ENCODE measurements around the gene PAK1.

The PAK1 gene

GRCh38 chr11:77436506-77436905 lies 37.4 kb downstream of the PAK1 start:
- no peak for DNase-seq (ENCODE audit: low spot score)

- DNase-seq (ENCODE audit: low spot score), result no peak
Measured at GRCh38 chr11:77435972-77436371, 37.9 kb downstream of the PAK1 start.

- no peak for DNase-seq (ENCODE audit: low spot score)
Measured at GRCh38 chr11:77431813-77432212, 42.1 kb downstream of the PAK1 start.

DNA sequence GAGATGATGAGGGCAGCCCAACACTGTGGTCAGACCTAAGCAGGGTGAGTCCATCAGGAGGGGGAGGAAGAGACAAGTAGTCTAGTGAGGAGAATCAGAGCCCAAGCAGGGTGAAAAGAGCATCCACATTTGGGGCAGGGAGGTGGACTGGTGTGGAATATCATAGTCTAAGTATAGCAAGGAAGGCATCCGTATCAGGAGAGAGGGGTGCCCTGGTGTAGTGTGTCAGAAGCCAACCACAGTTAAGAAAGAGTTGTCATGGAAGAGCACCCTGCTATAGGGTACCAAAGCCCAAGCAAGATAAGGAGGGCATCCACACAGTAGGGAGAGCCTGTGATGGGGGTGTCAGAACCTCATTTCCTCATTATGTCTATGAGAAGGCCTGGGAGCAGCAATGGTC lies 45.3 kb downstream of the PAK1 start:
- no peak for DNase-seq (ENCODE audit: low spot score)

- DNase-seq (ENCODE audit: low spot score), result no peak
Measured at GRCh38 chr11:77425346-77425745, 48.5 kb downstream of the PAK1 start.

DNA sequence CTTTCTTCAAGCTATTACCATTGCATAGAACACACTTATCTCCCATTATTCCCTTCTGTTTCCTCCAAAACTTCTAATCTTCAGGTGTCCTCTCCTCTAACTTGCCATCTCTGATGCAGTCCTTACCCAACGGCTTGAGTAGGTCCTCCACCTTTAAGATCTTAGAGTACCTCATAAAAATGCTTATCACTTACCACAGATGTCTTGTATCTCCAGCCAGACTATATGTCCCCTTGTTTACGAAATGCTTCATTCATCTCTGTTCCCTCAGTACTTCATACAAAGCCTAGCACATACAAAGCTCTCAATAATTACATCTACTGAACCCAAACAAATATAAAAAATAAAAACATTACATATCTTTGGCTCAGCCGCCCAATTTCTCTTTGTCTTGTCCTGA lies 49.2 kb downstream of the PAK1 start:
- DNase-seq (ENCODE audit: low spot score), result no peak

DNA sequence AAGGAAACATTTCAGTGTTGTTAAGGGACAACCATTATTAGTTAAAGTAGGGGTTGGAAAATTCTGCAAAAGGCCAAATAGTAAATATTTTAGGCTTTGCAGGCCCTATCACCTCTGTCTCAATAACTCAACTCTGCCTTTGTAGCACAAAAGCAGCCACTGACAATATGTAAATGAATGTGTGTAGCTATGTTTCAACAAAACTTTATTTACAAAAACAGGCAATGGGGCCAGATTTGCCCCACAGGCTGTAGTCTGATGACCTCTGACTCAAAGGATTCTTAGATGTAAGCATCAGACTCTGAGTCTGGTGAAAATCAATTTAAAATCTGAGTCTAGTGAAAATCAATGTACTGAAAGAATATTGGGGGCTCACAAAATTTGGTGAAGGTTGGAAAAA lies 50.3 kb downstream of the PAK1 start:
- no peak for DNase-seq (ENCODE audit: low spot score)

- no peak for DNase-seq (ENCODE audit: low spot score)
Measured at GRCh38 chr11:77422687-77423086, 51.2 kb downstream of the PAK1 start.

- no peak for DNase-seq (ENCODE audit: low spot score)
Measured at GRCh38 chr11:77421041-77421723, 52.7 kb downstream of the PAK1 start.

DNA sequence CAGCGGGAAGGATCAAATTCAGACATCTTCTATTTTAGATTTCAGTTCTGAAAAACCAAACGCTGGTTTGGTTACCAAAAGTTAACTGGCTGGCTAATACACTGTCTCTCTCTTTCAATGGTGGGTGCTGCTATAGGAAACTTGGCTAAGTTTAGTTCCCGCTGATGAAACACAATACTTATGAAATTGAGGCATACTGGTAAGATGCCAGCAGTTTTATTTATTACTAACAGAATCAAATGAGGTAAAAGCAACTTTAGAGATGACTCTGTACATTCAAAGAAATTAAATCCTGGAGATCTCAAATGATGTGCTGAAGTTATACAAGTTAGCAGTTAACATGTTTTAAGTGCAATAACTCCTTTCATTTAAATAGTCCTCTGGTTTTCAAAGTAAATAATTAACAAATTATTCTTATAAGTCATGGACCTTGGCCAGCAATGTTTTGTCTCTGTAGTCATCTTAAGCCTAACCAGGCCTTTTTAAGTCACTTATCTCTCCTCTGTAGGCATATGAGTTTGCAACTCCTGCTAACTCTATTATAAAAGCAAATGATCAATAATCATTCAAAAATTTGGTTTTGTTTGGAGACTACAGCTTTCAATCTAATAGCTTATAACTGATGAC lies 54.8 kb downstream of the PAK1 start:
- no peak for DNase-seq (ENCODE audit: low spot score)

DNA sequence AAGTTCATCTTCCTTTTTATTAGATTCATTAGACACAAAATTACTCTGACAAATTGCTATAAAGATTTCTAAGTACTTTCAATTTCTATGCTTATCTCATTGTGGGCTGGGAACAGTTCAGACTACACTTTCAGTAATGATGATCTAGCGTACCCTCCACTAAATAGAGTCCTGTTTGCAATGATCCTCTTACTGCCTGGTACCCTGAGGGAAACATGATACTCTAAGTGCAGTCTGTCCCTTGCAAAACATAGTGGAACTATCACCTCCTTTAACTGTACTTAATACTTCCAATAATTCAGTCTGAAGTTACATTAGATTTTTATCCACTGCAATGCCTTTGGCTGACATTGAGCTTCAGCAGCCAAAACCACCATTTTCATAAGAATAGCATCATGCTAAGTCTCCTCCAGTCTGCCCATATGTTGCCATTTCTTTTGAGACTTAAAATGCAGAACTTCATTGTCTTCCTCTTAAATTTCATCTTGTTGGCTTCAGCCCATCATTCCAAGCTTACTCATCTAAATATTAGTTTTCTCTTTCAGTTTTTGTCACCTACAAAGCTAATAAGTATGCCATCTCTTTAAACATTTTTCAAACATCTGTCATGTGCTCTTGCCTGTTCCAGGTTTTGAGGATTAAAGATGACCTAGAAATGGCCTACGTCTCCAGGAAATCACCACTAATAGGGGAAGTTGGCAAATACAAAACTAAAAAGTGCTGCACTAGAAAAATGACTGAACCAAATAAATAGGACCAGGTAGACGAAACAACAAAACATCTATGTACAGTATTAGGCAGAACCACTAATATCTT lies 55.5 kb downstream of the PAK1 start:
- no peak for DNase-seq (ENCODE audit: low spot score)

- no peak for DNase-seq (ENCODE audit: low spot score)
Measured at GRCh38 chr11:77416357-77416756, 57.5 kb downstream of the PAK1 start.

GRCh38 chr11:77413850-77414460 lies 59.9 kb downstream of the PAK1 start:
- DNase-seq (ENCODE audit: low spot score), result no peak

GRCh38 chr11:77412814-77413213 lies 61.1 kb downstream of the PAK1 start:
- no peak for DNase-seq (ENCODE audit: low spot score)

DNA sequence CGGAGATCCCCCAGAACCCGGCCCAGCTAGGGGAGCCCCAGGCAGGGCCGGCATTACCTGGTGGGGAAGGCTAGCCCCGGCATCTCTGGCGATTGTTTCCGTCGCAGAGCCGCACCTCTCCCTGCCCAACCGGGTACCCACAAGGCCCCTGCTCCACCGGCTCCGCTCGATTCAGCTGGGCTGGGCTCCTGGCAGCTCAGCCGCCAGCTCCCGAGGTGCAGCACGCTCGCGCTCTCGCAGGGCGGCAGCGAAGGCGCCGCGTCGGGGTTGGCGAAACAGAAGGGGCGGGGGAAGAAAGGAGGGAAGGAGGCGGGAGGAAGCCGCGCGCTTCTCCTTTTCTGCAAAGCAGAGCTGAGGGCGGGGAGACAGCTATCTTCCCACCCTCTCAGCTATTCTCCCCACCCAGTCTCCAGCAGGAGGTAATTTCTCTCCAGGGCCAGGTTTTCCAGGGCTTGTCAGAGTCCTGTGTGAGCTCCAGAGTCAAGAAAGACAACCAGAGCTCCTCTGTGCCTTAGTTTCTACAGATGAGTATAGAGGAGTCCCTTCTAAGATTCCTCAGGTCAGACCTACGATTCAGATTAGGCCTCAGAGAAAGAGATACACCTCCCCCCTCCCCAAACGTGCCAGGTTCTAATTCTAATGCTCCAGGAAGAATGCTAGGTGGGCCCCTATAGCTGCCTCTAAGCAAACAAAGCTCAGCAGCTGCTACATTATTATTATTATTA lies 62.0 kb downstream of the PAK1 start:
- peak; percentile 83 for DNase-seq (ENCODE audit: low spot score)

DNA sequence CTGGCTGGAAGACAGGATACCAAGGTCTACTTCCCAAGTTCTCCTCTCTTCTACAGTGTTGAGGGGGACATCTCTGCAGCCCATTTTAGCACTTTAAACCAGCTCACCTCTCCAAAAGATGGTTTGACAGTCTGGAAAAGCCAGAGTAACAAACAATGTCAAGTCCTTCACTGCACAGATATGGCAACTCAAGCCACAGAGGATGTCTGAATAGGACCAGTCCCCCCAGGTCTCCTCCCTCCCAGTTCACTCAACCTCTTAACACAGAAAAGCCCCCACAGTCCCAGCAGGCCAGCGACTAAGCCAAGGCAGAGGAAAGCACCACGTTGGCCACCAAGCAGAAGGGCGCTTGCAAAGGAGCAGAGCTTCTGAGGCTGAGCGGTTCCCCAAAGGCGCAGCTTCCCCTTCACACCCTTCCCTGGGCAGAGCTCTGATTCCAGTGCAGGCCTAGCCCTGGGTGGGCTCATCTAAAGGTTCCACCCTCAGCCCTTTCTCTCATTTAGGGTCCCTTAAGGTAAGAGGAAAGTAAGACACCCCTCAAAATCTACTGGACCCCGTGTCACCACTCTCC lies 62.7 kb downstream of the PAK1 start:
- peak; percentile 47 for DNase-seq (ENCODE audit: low spot score)

DNA sequence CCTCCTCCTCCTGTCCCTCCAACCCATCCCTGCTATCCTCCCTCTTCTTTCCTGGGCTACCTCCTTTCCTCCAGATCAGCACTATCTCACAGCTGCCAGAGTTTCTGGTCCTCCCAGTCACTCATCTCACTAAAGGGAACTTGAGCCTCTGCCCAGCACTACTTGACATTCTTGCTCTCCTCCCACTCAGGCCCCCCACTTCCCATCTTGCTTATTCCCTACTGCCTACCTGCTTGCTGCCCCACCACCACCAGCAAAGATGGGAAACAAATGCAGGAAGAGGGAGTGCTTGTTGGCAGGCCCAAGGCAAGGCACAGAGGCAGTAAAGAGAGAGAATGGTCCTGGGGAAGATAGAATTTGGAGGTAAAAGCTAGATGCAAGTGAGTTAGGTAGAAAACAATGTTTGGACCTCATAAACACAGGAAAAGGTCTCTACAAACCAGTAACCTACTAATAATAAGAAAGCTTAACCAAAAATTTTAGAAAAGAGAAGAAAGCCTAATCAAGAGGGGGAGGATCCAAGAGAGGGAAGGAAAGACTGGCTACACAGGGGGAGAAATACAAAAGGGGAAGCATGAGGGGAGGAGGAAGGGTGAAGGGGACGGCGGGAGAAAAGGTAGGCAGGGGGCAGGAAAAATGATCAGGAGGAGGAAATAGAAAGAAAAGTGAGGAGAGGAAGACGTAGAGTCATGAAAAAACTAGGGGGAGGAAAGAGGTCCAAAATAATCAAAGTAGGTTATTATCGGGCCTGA lies 63.6 kb downstream of the PAK1 start:
- peak; percentile 38 for DNase-seq (ENCODE audit: low spot score)

GRCh38 chr11:77409046-77409445 lies 64.8 kb downstream of the PAK1 start:
- no peak for DNase-seq (ENCODE audit: low spot score)

- DNase-seq (ENCODE audit: low spot score), result peak; percentile 95
Measured at GRCh38 chr11:77407613-77408012, 66.3 kb downstream of the PAK1 start.

GRCh38 chr11:77406396-77406795 lies 67.5 kb downstream of the PAK1 start:
- DNase-seq (ENCODE audit: low spot score), result no peak

DNA sequence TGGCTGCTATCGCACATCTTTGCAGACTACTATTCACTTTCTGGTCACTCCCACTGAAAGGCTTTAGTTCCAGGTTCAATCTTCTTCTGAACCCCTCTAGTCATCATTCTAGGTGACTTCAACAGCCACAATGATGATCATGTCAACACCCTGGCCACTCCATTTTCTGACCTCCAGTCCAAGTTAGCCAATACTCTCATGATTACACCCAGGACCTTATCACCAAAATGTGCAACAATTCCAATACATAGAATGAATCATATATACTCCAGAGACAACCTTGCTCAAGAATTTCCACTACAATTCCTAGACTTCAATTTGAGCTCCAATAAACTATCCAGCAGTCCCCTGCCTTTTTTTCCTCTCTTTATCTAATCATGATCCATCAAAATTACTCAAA lies 70.7 kb downstream of the PAK1 start:
- DNase-seq (ENCODE audit: low spot score), result no peak
